Fibroblast of lung (primary cell): ENCODE data around the gene GLP2R. TPM values are rescaled to one million over a fixed set of nuclear protein-coding genes. Genes with fewer than 3 reads are reported as not detected.

Experiments
- DNase-seq, 2 donors: peaks; one replicate each; pipeline versions ENCODE4 v3.0.0 to v3.0.0-alpha.2; 2010; ENCODE audit warnings: low read depth in 2 of 2
- H2AFZ ChIP-seq: 2 replicates; pipeline ENCODE4 v1.5.1; 2012; ENCODE audit warnings: low read length, control low read depth, inconsistent platforms
- H3K27ac ChIP-seq: 2 replicates; pipeline ENCODE4 v1.5.1; 2011; ENCODE audit warnings: low read length, control low read depth; ENCODE audit not compliant: insufficient read depth
- H3K27me3 ChIP-seq: 2 replicates; pipeline ENCODE4 v1.5.1; 2011; ENCODE audit warnings: mild to moderate bottlenecking, low read length; ENCODE audit not compliant: control insufficient read depth, insufficient read depth
- H3K36me3 ChIP-seq: 2 replicates; pipeline ENCODE4 v1.5.1; 2011; ENCODE audit warnings: low read length; ENCODE audit not compliant: control insufficient read depth, insufficient read depth
- H3K4me1 ChIP-seq: 2 replicates; pipeline ENCODE4 v1.5.1; 2011; ENCODE audit warnings: low read length; ENCODE audit not compliant: control insufficient read depth, insufficient read depth; ENCODE audit errors: extremely low read depth
- H3K4me2 ChIP-seq: 2 replicates; pipeline ENCODE4 v1.5.1; 2011; ENCODE audit warnings: low read length, control low read depth; ENCODE audit not compliant: insufficient read depth; ENCODE audit errors: extremely low read depth
- H3K4me3 ChIP-seq, 4 experiments: fragments of 200-600 bp in 1 of 4; sonication (generic) in 1 of 4; replicated peaks in 1 of 4; 2 replicates each; pipeline ENCODE4 v1.5.1; 2011 to 2016; ENCODE audit warnings: low read length in 4 of 4, low read depth in 3 of 4, mild to moderate bottlenecking in 3 of 4, control low read depth in 2 of 4, inconsistent platforms in 1 of 4, mixed read lengths in 1 of 4; ENCODE audit not compliant: insufficient read depth in 1 of 4; ENCODE audit errors: control extremely low read depth in 1 of 4
- H3K79me2 ChIP-seq: 2 replicates; pipeline ENCODE4 v1.5.1; 2012; ENCODE audit warnings: mild to moderate bottlenecking, low read length, inconsistent platforms; ENCODE audit not compliant: control insufficient read depth, insufficient read depth
- H3K9ac ChIP-seq: 2 replicates; pipeline ENCODE4 v1.5.1; 2011; ENCODE audit warnings: mild to moderate bottlenecking, low read length, control low read depth; ENCODE audit not compliant: insufficient read depth
- H3K9me3 ChIP-seq: 2 replicates; pipeline ENCODE4 v1.5.1; 2012; ENCODE audit warnings: low read depth, low read length; ENCODE audit not compliant: control insufficient read depth, insufficient read depth
- H4K20me1 ChIP-seq: 2 replicates; pipeline ENCODE4 v1.5.1; 2011; ENCODE audit warnings: low read length; ENCODE audit not compliant: control insufficient read depth, insufficient read depth; ENCODE audit errors: extremely low read depth
- EZH2 ChIP-seq: IDR thresholded peaks from 2 replicates; pipeline ENCODE4 v1.5.1; 2012; ENCODE audit warnings: low read length, control low read depth, mild to moderate bottlenecking; ENCODE audit errors: missing control alignments
- polyA plus RNA-seq, 2 donors: library from polyadenylated mRNA; depleted of rRNA in 1 of 2; stranded (reverse) in 1 of 2; unstranded in 1 of 2; fragments of >200 nt; gene quantifications; 2 replicates each; pipeline ENCODE4 v1.2.1, GENCODE V29; 2011 to 2012; ENCODE audit warnings: missing spikeins in 1 of 2
- total RNA-seq: library from RNA; depleted of rRNA; stranded (reverse); fragments of >200 nt; gene quantifications from 2 replicates; pipeline ENCODE4 v1.2.1, GENCODE V29; 2014
- TF ChIP-seq, protein P1 (sequence below), 2 donors: IDR thresholded peaks in 1 of 2; conservative IDR thresholded peaks in 1 of 2; 1 replicate in 1 of 2; 2 replicates in 1 of 2; pipeline ENCODE4 v1.5.1; 2011 to 2012; ENCODE audit warnings: low read length in 2 of 2, control low read depth in 1 of 2, inconsistent platforms in 1 of 2, low read depth in 1 of 2, mild to moderate bottlenecking in 1 of 2

The GLP2R gene
- total and polyA plus RNA-seq, 2 donors (not counting 1 experiment from before 2014, with no cell fraction given): not detected

DNA sequence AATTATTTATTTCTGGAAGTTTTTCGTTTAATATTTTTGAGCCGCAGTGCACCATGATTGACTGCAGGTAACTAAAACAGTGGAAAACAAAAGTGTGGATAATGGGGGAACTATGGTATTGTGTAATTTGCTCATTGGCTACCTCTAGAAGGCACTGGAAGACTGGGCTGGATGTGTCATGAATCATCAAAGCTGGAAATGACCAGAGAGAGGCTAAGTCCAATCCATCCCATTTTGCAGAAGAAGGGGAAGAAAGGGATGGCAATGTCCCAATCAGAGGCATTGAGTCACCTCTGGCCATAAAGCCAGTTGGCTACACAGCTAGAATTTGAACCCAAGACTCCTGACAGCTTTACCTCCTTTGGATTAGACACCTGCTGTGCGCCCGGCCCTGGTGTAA lies 29.3 kb downstream of the GLP2R start:
- H2AFZ ChIP-seq: no peak overlapping the region
- H4K20me1 ChIP-seq: no peaks in the 10 kb centered on the region
- H3K4me1 ChIP-seq: no peaks in the 10 kb centered on the region
- no peak for DNase-seq
- H3K27me3 ChIP-seq: no peaks in the 10 kb centered on the region
- H3K27ac ChIP-seq: no peak overlapping the region
- no peak overlapping the region for H3K9ac ChIP-seq
- no peaks in the 10 kb centered on the region for H3K9me3 ChIP-seq
- H3K4me2 ChIP-seq: no peak overlapping the region
- H3K79me2 ChIP-seq: no peaks in the 10 kb centered on the region
- H3K36me3 ChIP-seq: no peaks in the 10 kb centered on the region
- TF ChIP-seq, protein P1, sequence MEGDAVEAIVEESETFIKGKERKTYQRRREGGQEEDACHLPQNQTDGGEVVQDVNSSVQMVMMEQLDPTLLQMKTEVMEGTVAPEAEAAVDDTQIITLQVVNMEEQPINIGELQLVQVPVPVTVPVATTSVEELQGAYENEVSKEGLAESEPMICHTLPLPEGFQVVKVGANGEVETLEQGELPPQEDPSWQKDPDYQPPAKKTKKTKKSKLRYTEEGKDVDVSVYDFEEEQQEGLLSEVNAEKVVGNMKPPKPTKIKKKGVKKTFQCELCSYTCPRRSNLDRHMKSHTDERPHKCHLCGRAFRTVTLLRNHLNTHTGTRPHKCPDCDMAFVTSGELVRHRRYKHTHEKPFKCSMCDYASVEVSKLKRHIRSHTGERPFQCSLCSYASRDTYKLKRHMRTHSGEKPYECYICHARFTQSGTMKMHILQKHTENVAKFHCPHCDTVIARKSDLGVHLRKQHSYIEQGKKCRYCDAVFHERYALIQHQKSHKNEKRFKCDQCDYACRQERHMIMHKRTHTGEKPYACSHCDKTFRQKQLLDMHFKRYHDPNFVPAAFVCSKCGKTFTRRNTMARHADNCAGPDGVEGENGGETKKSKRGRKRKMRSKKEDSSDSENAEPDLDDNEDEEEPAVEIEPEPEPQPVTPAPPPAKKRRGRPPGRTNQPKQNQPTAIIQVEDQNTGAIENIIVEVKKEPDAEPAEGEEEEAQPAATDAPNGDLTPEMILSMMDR (conservative IDR thresholded peaks at IDR 0.05 in 1 of 2, IDR thresholded peaks at IDR 0.05 in 1 of 2; ENCODE audit: low read depth in 1 of 2, low read length in 2 of 2): no peak
- TF ChIP-seq EZH2: no peak
- no peak overlapping the region for H3K4me3 ChIP-seq

DNA sequence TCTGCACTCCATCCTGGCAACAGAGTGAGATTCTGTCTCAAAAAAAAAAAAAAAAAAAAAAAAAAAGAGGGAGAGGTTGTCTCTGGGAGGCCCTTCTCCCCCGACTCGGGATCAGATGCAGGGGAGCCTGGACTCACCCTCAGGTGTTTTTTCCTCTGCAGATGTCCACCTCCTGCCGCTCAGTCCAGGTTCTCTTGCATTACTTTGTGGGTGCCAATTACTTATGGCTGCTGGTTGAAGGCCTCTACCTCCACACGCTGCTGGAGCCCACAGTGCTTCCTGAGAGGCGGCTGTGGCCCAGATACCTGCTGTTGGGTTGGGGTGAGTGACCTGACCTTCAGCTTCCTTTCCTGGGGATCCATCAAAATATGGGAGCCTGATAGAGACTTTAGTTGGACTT lies 34.1 kb downstream of the GLP2R start:
- H3K9ac ChIP-seq: no peak overlapping the region
- no peaks in the 10 kb centered on the region for H4K20me1 ChIP-seq
- TF ChIP-seq, protein P1 (conservative IDR thresholded peaks at IDR 0.05 in 1 of 2, IDR thresholded peaks at IDR 0.05 in 1 of 2; ENCODE audit: low read depth in 1 of 2, low read length in 2 of 2): no peak
- no peak for TF ChIP-seq EZH2
- H3K9me3 ChIP-seq: no peaks in the 10 kb centered on the region
- H3K36me3 ChIP-seq: no peaks in the 10 kb centered on the region
- H3K4me2 ChIP-seq: no peak overlapping the region
- no peak overlapping the region for H3K27ac ChIP-seq
- no peak overlapping the region for H3K4me3 ChIP-seq
- H3K4me1 ChIP-seq: no peaks in the 10 kb centered on the region
- no peak overlapping the region for H2AFZ ChIP-seq
- no peaks in the 10 kb centered on the region for H3K27me3 ChIP-seq
- no peaks in the 10 kb centered on the region for H3K79me2 ChIP-seq
- DNase-seq: no peak

DNA sequence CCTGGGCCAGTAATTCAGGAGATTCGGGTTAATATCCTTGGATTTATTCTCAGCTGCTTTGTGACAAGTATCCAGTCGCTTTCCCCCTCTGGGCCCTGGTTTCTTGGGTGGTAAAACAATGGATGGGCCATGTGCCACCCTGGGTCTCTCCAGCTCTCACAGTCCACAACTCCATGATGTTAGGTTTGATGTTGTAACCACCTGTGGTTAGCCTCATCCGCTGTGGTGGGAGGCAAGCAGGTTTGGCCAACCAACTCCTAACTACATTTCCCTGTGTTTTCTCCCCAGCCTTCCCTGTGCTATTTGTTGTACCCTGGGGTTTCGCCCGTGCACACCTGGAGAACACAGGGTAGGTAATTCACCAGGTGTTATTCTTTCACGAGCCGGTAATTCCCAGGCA lies 35.1 kb downstream of the GLP2R start:
- Histone ChIP-seq H3K9ac (no peak overlapping the region), H2AFZ (no peak overlapping the region), H3K27ac (no peak overlapping the region), H3K27me3 (no peaks in the 10 kb centered on the region), H3K4me3 (no peak overlapping the region), H3K4me2 (no peak overlapping the region), H3K79me2 (no peaks in the 10 kb centered on the region), H3K4me1 (no peaks in the 10 kb centered on the region), H3K9me3 (no peaks in the 10 kb centered on the region), H3K36me3 (no peaks in the 10 kb centered on the region), H4K20me1 (no peaks in the 10 kb centered on the region)
- TF ChIP-seq EZH2: no peak
- TF ChIP-seq, protein P1 (conservative IDR thresholded peaks at IDR 0.05 in 1 of 2, IDR thresholded peaks at IDR 0.05 in 1 of 2; ENCODE audit: low read depth in 1 of 2, low read length in 2 of 2): no peak
- no peak for DNase-seq
